K562 (cell line): Measurements from ENCODE around the gene ACSBG1. TPM values are rescaled to one million over a fixed set of nuclear protein-coding genes. Genes with fewer than 3 reads are reported as not detected.

Source experiments
- ATAC-seq: fragments of 200-7000 bp; cut with Tn5 transposase; 3 replicates; pipeline ENCODE4 v1.9.1; 2020; ENCODE audit warnings: moderate library complexity
- BruUV-seq: library from RNA; stranded (reverse); fragments of 400-500 nt; replicated peaks from 2 replicates; lab custom pipeline; 2021; lab: Mats Ljungman, UMichigan
- CTCF ChIA-PET: fragments of 300-600 bp; formaldehyde crosslinking; extraction: SDS; loops from one replicate; lab custom pipeline; 2021; ENCODE audit warnings: low intra/inter-chr PET ratio; lab: Yijun Ruan, JAX
- POLR2A ChIA-PET: fragments of 300-600, 350-650 bp; sonication (Branson Sonifier 250); formaldehyde crosslinking; extraction: SDS; loops from one replicate; lab custom pipeline; 2021; ENCODE audit warnings: antibody characterized with exemption, inconsistent platforms; lab: Yijun Ruan, JAX
- DNase-seq, 4 experiments: peaks; one replicate each; pipeline versions ENCODE4 v3.0.0 to v3.0.0-alpha.2; 2011 to 2018; ENCODE audit warnings: low spot score in 3 of 4, mixed read lengths in 3 of 4; ENCODE audit errors: extremely low read depth in 1 of 4
- FAIRE-seq: peaks from 2 replicates; lab custom pipeline; 2011; peaks lifted over from hg19 to GRCh38; lab: Jason Lieb, UNC
- H2AFZ ChIP-seq: 2 replicates; pipeline ENCODE4 v1.6.0; 2011; ENCODE audit warnings: low read depth, low read length, control low read depth, inconsistent platforms
- H3K27ac ChIP-seq: fragments of 200-600 bp; 3 replicates; pipeline ENCODE4 v1.8.0; 2011; ENCODE audit warnings: low read depth, mild to moderate bottlenecking, control low read depth, inconsistent platforms, low read length, moderate library complexity, mixed read lengths; ENCODE audit errors: extremely low read depth
- H3K27me3 ChIP-seq, 2 experiments: fragments of 300-600 bp in 1 of 2; 2 replicates in 1 of 2; 3 replicates in 1 of 2; pipeline versions ENCODE4 v1.6.0 to v1.8.0; 2011; ENCODE audit warnings: inconsistent platforms in 2 of 2, low read length in 2 of 2, mild to moderate bottlenecking in 1 of 2, mixed read lengths in 1 of 2, moderate library complexity in 1 of 2; ENCODE audit not compliant: control insufficient read depth in 2 of 2, insufficient read depth in 2 of 2
- H3K36me3 ChIP-seq: fragments of 300-600 bp; 3 replicates; pipeline ENCODE4 v1.8.0; 2011; ENCODE audit warnings: mild to moderate bottlenecking, low read length, inconsistent platforms; ENCODE audit not compliant: control insufficient read depth, insufficient read depth
- H3K4me1 ChIP-seq, 2 experiments: fragments of 200-600 bp in 1 of 2; replicated peaks in 1 of 2; 2 replicates in 1 of 2; 3 replicates in 1 of 2; pipeline versions ENCODE4 v1.5.1 to v1.8.0; 2011; ENCODE audit warnings: inconsistent platforms in 2 of 2, low read length in 2 of 2, mild to moderate bottlenecking in 1 of 2, mixed read lengths in 1 of 2, moderate library complexity in 1 of 2; ENCODE audit not compliant: control insufficient read depth in 2 of 2, insufficient read depth in 2 of 2
- H3K4me2 ChIP-seq: 2 replicates; pipeline ENCODE4 v1.6.1; 2011; ENCODE audit warnings: low read length, control low read depth, inconsistent platforms, mixed read lengths; ENCODE audit not compliant: insufficient read depth
- H3K4me3 ChIP-seq: fragments of 200-600 bp; sonication (generic), shearing (Covaris generic); 2 replicates; pipeline ENCODE4 v1.5.1; 2016; ENCODE audit warnings: control low read depth, inconsistent platforms
- H3K79me2 ChIP-seq: fragments of 200-600 bp; 3 replicates; pipeline ENCODE4 v1.8.0; 2011; ENCODE audit warnings: low read length, inconsistent platforms; ENCODE audit not compliant: control insufficient read depth, insufficient read depth
- H3K9ac ChIP-seq, 2 experiments: 2 replicates each; pipeline versions ENCODE4 v1.6.0 to v1.6.1; 2011; ENCODE audit warnings: low read depth in 2 of 2, low read length in 2 of 2, control low read depth in 1 of 2, inconsistent platforms in 1 of 2, mild to moderate bottlenecking in 1 of 2, mixed read lengths in 1 of 2; ENCODE audit not compliant: insufficient read depth in 1 of 2
- H3K9me1 ChIP-seq: one replicate; pipeline ENCODE4 v1.6.0; 2011; ENCODE audit warnings: inconsistent platforms, mild to moderate bottlenecking, low read length, moderate library complexity; ENCODE audit not compliant: control insufficient read depth, insufficient read depth
- H3K9me3 ChIP-seq: replicated peaks from 2 replicates; pipeline ENCODE4 v1.5.1; 2011; ENCODE audit warnings: low read depth, low read length, inconsistent platforms; ENCODE audit not compliant: control insufficient read depth, insufficient read depth
- H4K20me1 ChIP-seq: replicated peaks from 2 replicates; pipeline ENCODE4 v1.6.1; 2011; ENCODE audit warnings: low read length, inconsistent platforms, mixed read lengths; ENCODE audit not compliant: control insufficient read depth, insufficient read depth
- EHMT2 ChIP-seq: fragments of 450-650 bp; IDR thresholded peaks from 2 replicates; pipeline ENCODE4 v1.6.1; 2018; ENCODE audit warnings: antibody characterized with exemption
- FIP1L1 ChIP-seq: fragments of 200-400 bp; formaldehyde crosslinking; IDR thresholded peaks from 2 replicates; pipeline ENCODE4 v1.6.1; 2018; ENCODE audit warnings: mild to moderate bottlenecking, low read depth, low read length; ENCODE audit not compliant: poor library complexity, severe bottlenecking
- NELFE ChIP-seq: IDR thresholded peaks from 2 replicates; pipeline ENCODE4 v1.6.1; 2011; ENCODE audit warnings: mild to moderate bottlenecking; ENCODE audit not compliant: insufficient read depth, insufficient read length
- SLC30A9 ChIP-seq: fragments of 250-450 bp; sonication (Bioruptor Pico); IDR thresholded peaks from 2 replicates; pipeline ENCODE4 v1.8.0; 2022; ENCODE audit warnings: mild to moderate bottlenecking, moderate library complexity
- SNRNP70 ChIP-seq: fragments of 200-400 bp; formaldehyde crosslinking; optimal IDR thresholded peaks from 2 replicates; pipeline ENCODE3; 2017; ENCODE audit warnings: low read depth, low read length
- SREBF1 ChIP-seq: fragments of 150-350 bp; IDR thresholded peaks from 2 replicates; pipeline ENCODE4 v1.6.1; 2014; ENCODE audit warnings: antibody characterized with exemption, low read depth, low read length, borderline replicate concordance
- WGBS: fragments of 100-300 bp; shearing (Covaris generic); methylation state at CpG from one replicate; pipeline ENCODE4 v1.1.6; 2016; ENCODE audit warnings: low coverage, mixed read lengths; ENCODE audit not compliant: insufficient coverage; ENCODE audit errors: missing lambda C conversion rate; 5-methylcytosine and 5-hydroxymethylcytosine counted together
- in situ Hi-C: fragments of 300-500 bp; cut with MboI; formaldehyde crosslinking; loops from 4 replicates; pipeline ENCODE4 v1.15.0; 2018; ENCODE audit warnings: inconsistent platforms, mixed read lengths
- intact Hi-C: fragments of 100-400 bp; cut with micrococcal nuclease; formaldehyde crosslinking; loops from 2 replicates; pipeline ENCODE4 v1.14.2; 2022
- polyA plus RNA-seq, 8 experiments: library from polyadenylated mRNA; depleted of rRNA in 4 of 8; stranded (reverse) in 5 of 8; unstranded in 3 of 8; fragments of >200 nt; fragmentation: Nextera tagmentation in 2 of 8; fragmentation: Illumina TruSeq in 1 of 8; extraction: Ambion mirVana in 2 of 8; extraction: Trizol in 1 of 8; gene quantifications; 2 replicates each; pipeline versions ENCODE4 v1.2.1 to v1.2.3, GENCODE V29; 2011 to 2014; ENCODE audit warnings: inconsistent platforms in 1 of 8, missing spikeins in 1 of 8
- total RNA-seq, 7 experiments: library from RNA; depleted of rRNA in 6 of 7; stranded (reverse); fragments of >200 nt in 6 of 7; fragmentation: Illumina TruSeq in 2 of 7; extraction: Trizol in 2 of 7; gene quantifications; 2 replicates each; pipeline versions ENCODE4 v1.2.1 to v1.2.3, GENCODE V29; 2011 to 2021; ENCODE audit warnings: low replicate concordance in 1 of 7
- TF ChIP-seq, protein P1 (sequence below), 2 experiments: fragments of 450-650 bp; formaldehyde crosslinking in 1 of 2; IDR thresholded peaks; 2 replicates each; pipeline versions ENCODE4 v1.4.0 to v1.6.1; 2014 to 2020; ENCODE audit warnings: mild to moderate bottlenecking in 2 of 2, borderline replicate concordance in 1 of 2, low read depth in 1 of 2

ACSBG1 gene
- total and polyA plus RNA-seq, 9 of the 15 experiments (the other 6 are each of a cell fraction or from before 2014, with no cell fraction given) = 0.36 to 6.4 (median 2.5) TPM

DNA sequence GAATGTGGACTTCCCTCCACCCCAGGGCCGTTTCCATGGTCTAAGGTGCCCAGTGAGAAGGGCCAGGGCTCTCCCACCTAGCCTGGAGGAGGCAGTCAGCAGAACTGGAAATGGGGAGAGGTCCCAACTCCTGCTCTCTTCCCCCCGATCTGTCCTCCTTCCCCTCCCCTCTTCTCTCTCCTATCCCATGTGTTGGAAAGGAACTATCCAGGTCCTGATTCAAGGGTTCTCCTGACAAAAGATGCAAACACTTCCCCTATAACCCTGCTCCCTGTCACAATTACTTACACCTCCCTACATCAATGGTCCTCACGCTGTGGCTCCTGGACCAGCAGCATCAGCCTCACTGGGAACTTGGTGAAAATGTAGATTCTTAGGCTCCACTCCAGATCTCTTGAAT, 109.1 kb downstream of the ACSBG1 start:
- H3K4me2 ChIP-seq = no peak overlapping the region
- H3K9ac ChIP-seq = 0 out of 4 replicates have a peak overlapping the region, but pooled peaks of 1 of the 2 experiments have one; percentile 43
- no peaks in the 10 kb centered on the region for H3K79me2 ChIP-seq
- 19% methylated on average over 3 of the region's 3 CpGs for WGBS
- in situ Hi-C loops = no loop called here
- ATAC-seq (no peak), DNase-seq (no peak), FAIRE-seq (peak; percentile 40)
- ChIA-PET CTCF (interaction anchor here (0.5 kb wide), 1 partner anchor 1746 kb away, joined by 3 read pairs; no protein-coding TSS in a partner anchor), POLR2A (interaction anchor here (0.6 kb wide), 1 partner anchor 454 kb away, joined by 3 read pairs; no protein-coding TSS in a partner anchor)
- no TSS peak for BruUV-seq
- TF ChIP-seq SLC30A9 = no peak
- TF ChIP-seq, protein P1, sequence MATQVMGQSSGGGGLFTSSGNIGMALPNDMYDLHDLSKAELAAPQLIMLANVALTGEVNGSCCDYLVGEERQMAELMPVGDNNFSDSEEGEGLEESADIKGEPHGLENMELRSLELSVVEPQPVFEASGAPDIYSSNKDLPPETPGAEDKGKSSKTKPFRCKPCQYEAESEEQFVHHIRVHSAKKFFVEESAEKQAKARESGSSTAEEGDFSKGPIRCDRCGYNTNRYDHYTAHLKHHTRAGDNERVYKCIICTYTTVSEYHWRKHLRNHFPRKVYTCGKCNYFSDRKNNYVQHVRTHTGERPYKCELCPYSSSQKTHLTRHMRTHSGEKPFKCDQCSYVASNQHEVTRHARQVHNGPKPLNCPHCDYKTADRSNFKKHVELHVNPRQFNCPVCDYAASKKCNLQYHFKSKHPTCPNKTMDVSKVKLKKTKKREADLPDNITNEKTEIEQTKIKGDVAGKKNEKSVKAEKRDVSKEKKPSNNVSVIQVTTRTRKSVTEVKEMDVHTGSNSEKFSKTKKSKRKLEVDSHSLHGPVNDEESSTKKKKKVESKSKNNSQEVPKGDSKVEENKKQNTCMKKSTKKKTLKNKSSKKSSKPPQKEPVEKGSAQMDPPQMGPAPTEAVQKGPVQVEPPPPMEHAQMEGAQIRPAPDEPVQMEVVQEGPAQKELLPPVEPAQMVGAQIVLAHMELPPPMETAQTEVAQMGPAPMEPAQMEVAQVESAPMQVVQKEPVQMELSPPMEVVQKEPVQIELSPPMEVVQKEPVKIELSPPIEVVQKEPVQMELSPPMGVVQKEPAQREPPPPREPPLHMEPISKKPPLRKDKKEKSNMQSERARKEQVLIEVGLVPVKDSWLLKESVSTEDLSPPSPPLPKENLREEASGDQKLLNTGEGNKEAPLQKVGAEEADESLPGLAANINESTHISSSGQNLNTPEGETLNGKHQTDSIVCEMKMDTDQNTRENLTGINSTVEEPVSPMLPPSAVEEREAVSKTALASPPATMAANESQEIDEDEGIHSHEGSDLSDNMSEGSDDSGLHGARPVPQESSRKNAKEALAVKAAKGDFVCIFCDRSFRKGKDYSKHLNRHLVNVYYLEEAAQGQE (IDR thresholded peaks at IDR 0.05; ENCODE audit: borderline replicate concordance) = peak; percentile 72
- TF ChIP-seq, protein P1 (CRISPR knock-in tag; IDR thresholded peaks at IDR 0.05; ENCODE audit: low read depth) = no peak
- no peak for TF ChIP-seq NELFE
- TF ChIP-seq SNRNP70 = no peak
- peak; percentile 11; the same call in 1 of the 2 replicates for TF ChIP-seq EHMT2
- TF ChIP-seq FIP1L1 = no peak
- no peak for TF ChIP-seq SREBF1
- H3K27ac ChIP-seq = no peak overlapping the region
- no peaks in the 10 kb centered on the region for H3K27me3 ChIP-seq
- H3K9me3 ChIP-seq = no peaks in the 10 kb centered on the region
- peaks cover 9% of the 10 kb centered on the region; the same call in 1 of the 2 replicates for H4K20me1 ChIP-seq
- H3K4me1 ChIP-seq = peaks cover 10 to 16% of the 10 kb centered on the region in 2 experiments; a peak in 4 of 5 replicates
- H3K4me3 ChIP-seq = no peak overlapping the region
- H2AFZ ChIP-seq = no peak overlapping the region
- H3K36me3 ChIP-seq = no peaks in the 10 kb centered on the region
- intact Hi-C loops = no loop called here
- H3K9me1 ChIP-seq = peaks cover 4% of the 10 kb centered on the region
